HepG2 (cell line): Measurements from ENCODE around the gene B9D2. TPM values are rescaled to one million over a fixed set of nuclear protein-coding genes. Genes with fewer than 3 reads are reported as not detected.

Source experiments
- DR1 ChIP-seq: sonication (generic); formaldehyde crosslinking; IDR thresholded peaks from 2 replicates; pipeline ENCODE4 v1.8.0; 2021; ENCODE audit warnings: mild to moderate bottlenecking, missing genetic modification reagents, inconsistent platforms
- ERF ChIP-seq: IDR thresholded peaks from 2 replicates; pipeline ENCODE4 v1.6.1; 2018; ENCODE audit warnings: missing biosample characterization, missing genetic modification reagents
- JARID2 ChIP-seq: sonication (generic); formaldehyde crosslinking; IDR thresholded peaks from 2 replicates; pipeline ENCODE4 v1.8.1; 2023; ENCODE audit warnings: missing genetic modification reagents, inconsistent platforms; ENCODE audit not compliant: insufficient replicate concordance
- MXI1 ChIP-seq: IDR thresholded peaks from 3 replicates; pipeline ENCODE4 v1.6.1; 2012; ENCODE audit warnings: low read depth, low read length, inconsistent platforms, borderline replicate concordance
- NFE2 ChIP-seq: sonication (generic); formaldehyde crosslinking; IDR thresholded peaks from 2 replicates; pipeline ENCODE4 v1.4.0; 2020; ENCODE audit warnings: missing genetic modification reagents
- PAWR ChIP-seq: sonication (generic); formaldehyde crosslinking; IDR thresholded peaks from 2 replicates; pipeline ENCODE4 v1.4.0; 2020; ENCODE audit warnings: missing genetic modification reagents, mild to moderate bottlenecking, borderline replicate concordance
- TBX2 ChIP-seq: sonication (generic); formaldehyde crosslinking; IDR thresholded peaks from 2 replicates; pipeline ENCODE4 v1.5.0; 2020; ENCODE audit warnings: missing genetic modification reagents, mild to moderate bottlenecking, borderline replicate concordance
- TCF7L2 ChIP-seq: IDR thresholded peaks from 2 replicates; pipeline ENCODE4 v1.6.1; 2011; ENCODE audit warnings: mild to moderate bottlenecking, low read depth, low read length, moderate library complexity
- YY1 ChIP-seq: IDR thresholded peaks from 2 replicates; pipeline ENCODE4 v1.6.1; 2011; ENCODE audit warnings: low read length, low read depth, moderate library complexity, mild to moderate bottlenecking; ENCODE audit not compliant: insufficient read depth, insufficient replicate concordance
- ZNF296 ChIP-seq: sonication (generic); formaldehyde crosslinking; conservative IDR thresholded peaks from 2 replicates; pipeline ENCODE4 v1.5.0; 2020; ENCODE audit warnings: mild to moderate bottlenecking, missing genetic modification reagents
- ZNF766 ChIP-seq: sonication (generic); formaldehyde crosslinking; IDR thresholded peaks from 2 replicates; pipeline ENCODE4 v1.5.0; 2020; ENCODE audit warnings: missing genetic modification reagents, borderline replicate concordance
- polyA plus RNA-seq, 8 experiments: library from polyadenylated mRNA; depleted of rRNA in 3 of 8; stranded (reverse) in 7 of 8; unstranded in 1 of 8; fragments of >200 nt; fragmentation: Illumina TruSeq in 4 of 8; extraction: Trizol in 4 of 8; gene quantifications; 2 replicates each; pipeline versions ENCODE4 v1.2.1 to v1.2.3, GENCODE V29; 2011 to 2016; ENCODE audit warnings: low read depth in 4 of 8, missing spikeins in 1 of 8, mixed read lengths in 1 of 8; ENCODE audit not compliant: insufficient read depth in 1 of 8
- total RNA-seq, 5 experiments: library from RNA; depleted of rRNA; stranded (reverse); fragments of >200 nt; fragmentation: Illumina TruSeq; extraction: Trizol; gene quantifications; 2 replicates each; pipeline ENCODE4 v1.2.3, GENCODE V29; 2016; ENCODE audit warnings: low read depth in 1 of 5
- TF ChIP-seq, protein P1 (sequence below): sonication (generic); formaldehyde crosslinking; IDR thresholded peaks from 2 replicates; pipeline ENCODE4 v1.4.0; 2020; ENCODE audit warnings: missing genetic modification reagents
- TF ChIP-seq, protein P2 (sequence below): sonication (generic); formaldehyde crosslinking; IDR thresholded peaks from 2 replicates; pipeline ENCODE4 v1.5.0; 2020; ENCODE audit warnings: missing genetic modification reagents
- TF ChIP-seq, protein P3 (sequence below): sonication (generic); formaldehyde crosslinking; IDR thresholded peaks from 2 replicates; pipeline ENCODE4 v1.4.0; 2020; ENCODE audit warnings: missing genetic modification reagents, borderline replicate concordance
- TF ChIP-seq, protein P4 (sequence below): sonication (generic); formaldehyde crosslinking; IDR thresholded peaks from 2 replicates; pipeline ENCODE4 v1.8.1; 2022; ENCODE audit warnings: low read depth, mild to moderate bottlenecking, missing genetic modification reagents
- TF ChIP-seq, protein P5 (sequence below): sonication (generic); formaldehyde crosslinking; IDR thresholded peaks from 2 replicates; pipeline ENCODE4 v1.4.0; 2020; ENCODE audit warnings: mild to moderate bottlenecking, missing genetic modification reagents

B9D2 gene
- total and polyA plus RNA-seq, 2 of the 13 experiments (the other 11 are each of a cell fraction or from before 2014, with no cell fraction given): 3.1 to 4.4 TPM

DNA sequence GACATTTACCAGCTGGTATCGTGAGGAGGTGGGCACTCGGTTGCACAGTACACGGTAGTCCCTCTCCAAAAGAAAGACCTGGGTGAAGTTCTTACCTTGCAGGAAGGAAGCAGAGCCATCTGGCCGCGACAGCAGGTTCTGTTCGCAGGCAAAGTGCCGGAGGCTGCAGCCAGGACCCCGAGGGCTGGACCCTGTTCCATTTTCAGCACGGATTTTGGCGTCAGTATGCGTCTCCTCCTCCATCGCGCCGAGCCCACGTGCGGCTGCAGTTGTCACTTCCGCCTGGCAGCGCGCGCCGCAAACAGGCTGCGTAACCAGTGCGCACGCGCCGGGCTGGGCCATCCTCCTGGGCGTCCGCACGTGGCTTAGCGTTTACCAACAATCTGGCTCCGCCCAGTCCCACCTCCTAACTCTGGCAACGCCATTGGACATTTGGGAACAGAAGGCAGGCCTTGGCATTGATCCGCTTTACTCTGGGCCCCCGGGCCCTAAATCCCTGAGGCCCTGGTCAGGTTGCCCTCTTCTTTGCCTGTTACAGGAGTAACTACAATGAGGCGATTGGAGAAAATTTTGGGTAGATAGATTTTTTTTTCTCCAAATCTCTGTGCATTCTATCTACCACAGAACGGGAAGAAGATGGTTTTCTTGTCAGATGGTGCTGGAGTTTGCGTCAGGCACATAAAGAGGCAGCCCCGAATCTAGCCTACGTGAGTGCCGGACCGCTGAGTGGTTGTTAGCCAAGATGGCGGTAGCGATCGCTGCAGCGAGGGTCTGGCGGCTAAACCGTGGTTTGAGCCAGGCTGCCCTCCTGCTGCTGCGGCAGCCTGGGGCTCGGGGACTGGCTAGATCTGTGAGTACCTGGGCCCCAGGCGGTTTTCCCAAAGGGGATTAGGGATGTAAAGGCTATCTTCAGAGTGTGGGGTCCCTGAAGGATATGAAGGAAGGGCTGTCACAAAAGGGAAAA lies 33.4 kb upstream of the B9D2 start, which contains the start of the genes BCKDHA and EXOSC5 (continued):
- TF ChIP-seq ZNF766 (CRISPR knock-in tag): no peak; the same call in 1 of the 2 replicates
- TF ChIP-seq, protein P1, sequence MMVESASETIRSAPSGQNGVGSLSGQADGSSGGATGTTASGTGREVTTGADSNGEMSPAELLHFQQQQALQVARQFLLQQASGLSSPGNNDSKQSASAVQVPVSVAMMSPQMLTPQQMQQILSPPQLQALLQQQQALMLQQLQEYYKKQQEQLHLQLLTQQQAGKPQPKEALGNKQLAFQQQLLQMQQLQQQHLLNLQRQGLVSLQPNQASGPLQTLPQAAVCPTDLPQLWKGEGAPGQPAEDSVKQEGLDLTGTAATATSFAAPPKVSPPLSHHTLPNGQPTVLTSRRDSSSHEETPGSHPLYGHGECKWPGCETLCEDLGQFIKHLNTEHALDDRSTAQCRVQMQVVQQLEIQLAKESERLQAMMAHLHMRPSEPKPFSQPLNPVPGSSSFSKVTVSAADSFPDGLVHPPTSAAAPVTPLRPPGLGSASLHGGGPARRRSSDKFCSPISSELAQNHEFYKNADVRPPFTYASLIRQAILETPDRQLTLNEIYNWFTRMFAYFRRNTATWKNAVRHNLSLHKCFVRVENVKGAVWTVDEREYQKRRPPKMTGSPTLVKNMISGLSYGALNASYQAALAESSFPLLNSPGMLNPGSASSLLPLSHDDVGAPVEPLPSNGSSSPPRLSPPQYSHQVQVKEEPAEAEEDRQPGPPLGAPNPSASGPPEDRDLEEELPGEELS: peak; percentile 72
- no peak for TF ChIP-seq DR1 (CRISPR knock-in tag)
- TF ChIP-seq, protein P2, sequence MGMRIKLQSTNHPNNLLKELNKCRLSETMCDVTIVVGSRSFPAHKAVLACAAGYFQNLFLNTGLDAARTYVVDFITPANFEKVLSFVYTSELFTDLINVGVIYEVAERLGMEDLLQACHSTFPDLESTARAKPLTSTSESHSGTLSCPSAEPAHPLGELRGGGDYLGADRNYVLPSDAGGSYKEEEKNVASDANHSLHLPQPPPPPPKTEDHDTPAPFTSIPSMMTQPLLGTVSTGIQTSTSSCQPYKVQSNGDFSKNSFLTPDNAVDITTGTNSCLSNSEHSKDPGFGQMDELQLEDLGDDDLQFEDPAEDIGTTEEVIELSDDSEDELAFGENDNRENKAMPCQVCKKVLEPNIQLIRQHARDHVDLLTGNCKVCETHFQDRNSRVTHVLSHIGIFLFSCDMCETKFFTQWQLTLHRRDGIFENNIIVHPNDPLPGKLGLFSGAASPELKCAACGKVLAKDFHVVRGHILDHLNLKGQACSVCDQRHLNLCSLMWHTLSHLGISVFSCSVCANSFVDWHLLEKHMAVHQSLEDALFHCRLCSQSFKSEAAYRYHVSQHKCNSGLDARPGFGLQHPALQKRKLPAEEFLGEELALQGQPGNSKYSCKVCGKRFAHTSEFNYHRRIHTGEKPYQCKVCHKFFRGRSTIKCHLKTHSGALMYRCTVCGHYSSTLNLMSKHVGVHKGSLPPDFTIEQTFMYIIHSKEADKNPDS (CRISPR knock-in tag): no peak
- TF ChIP-seq ZNF296 (CRISPR knock-in tag): no peak
- peak; percentile 100 for TF ChIP-seq MXI1
- TF ChIP-seq JARID2 (CRISPR knock-in tag): no peak
- TF ChIP-seq, protein P3, sequence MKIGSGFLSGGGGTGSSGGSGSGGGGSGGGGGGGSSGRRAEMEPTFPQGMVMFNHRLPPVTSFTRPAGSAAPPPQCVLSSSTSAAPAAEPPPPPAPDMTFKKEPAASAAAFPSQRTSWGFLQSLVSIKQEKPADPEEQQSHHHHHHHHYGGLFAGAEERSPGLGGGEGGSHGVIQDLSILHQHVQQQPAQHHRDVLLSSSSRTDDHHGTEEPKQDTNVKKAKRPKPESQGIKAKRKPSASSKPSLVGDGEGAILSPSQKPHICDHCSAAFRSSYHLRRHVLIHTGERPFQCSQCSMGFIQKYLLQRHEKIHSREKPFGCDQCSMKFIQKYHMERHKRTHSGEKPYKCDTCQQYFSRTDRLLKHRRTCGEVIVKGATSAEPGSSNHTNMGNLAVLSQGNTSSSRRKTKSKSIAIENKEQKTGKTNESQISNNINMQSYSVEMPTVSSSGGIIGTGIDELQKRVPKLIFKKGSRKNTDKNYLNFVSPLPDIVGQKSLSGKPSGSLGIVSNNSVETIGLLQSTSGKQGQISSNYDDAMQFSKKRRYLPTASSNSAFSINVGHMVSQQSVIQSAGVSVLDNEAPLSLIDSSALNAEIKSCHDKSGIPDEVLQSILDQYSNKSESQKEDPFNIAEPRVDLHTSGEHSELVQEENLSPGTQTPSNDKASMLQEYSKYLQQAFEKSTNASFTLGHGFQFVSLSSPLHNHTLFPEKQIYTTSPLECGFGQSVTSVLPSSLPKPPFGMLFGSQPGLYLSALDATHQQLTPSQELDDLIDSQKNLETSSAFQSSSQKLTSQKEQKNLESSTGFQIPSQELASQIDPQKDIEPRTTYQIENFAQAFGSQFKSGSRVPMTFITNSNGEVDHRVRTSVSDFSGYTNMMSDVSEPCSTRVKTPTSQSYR (CRISPR knock-in tag): peak; percentile 32; the same call in 1 of the 2 replicates
- TF ChIP-seq TBX2 (CRISPR knock-in tag): peak; percentile 58
- TF ChIP-seq YY1: peak; percentile 94
- TF ChIP-seq, protein P4, sequence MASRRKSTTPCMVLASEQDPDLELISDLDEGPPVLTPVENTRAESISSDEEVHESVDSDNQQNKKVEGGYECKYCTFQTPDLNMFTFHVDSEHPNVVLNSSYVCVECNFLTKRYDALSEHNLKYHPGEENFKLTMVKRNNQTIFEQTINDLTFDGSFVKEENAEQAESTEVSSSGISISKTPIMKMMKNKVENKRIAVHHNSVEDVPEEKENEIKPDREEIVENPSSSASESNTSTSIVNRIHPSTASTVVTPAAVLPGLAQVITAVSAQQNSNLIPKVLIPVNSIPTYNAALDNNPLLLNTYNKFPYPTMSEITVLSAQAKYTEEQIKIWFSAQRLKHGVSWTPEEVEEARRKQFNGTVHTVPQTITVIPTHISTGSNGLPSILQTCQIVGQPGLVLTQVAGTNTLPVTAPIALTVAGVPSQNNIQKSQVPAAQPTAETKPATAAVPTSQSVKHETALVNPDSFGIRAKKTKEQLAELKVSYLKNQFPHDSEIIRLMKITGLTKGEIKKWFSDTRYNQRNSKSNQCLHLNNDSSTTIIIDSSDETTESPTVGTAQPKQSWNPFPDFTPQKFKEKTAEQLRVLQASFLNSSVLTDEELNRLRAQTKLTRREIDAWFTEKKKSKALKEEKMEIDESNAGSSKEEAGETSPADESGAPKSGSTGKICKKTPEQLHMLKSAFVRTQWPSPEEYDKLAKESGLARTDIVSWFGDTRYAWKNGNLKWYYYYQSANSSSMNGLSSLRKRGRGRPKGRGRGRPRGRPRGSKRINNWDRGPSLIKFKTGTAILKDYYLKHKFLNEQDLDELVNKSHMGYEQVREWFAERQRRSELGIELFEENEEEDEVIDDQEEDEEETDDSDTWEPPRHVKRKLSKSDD (CRISPR knock-in tag): 0 out of 2 replicates have a peak, but pooled peaks have one; percentile 47
- TF ChIP-seq PAWR (CRISPR knock-in tag): no peak
- TF ChIP-seq TCF7L2: no peak
- peak; percentile 78 for TF ChIP-seq ERF (CRISPR knock-in tag)
- TF ChIP-seq NFE2: no peak
- TF ChIP-seq, protein P5, sequence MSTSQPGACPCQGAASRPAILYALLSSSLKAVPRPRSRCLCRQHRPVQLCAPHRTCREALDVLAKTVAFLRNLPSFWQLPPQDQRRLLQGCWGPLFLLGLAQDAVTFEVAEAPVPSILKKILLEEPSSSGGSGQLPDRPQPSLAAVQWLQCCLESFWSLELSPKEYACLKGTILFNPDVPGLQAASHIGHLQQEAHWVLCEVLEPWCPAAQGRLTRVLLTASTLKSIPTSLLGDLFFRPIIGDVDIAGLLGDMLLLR: peak; percentile 99; the same call in 1 of the 2 replicates
